Stimulated activated naive CD8-positive, alpha-beta T cell treated with anti-CD3 and anti-CD28 coated beads, Interleukin-15, amount 100 ng/mL, for 72 hours (primary cell): ENCODE data around the gene ARHGAP6.

Experiments used
- ATAC-seq: fragments of 150-1000 bp; cut with Tn5 transposase; 2 replicates; pipeline ENCODE4 v1.10.0; 2021; ENCODE audit warnings: mild to moderate bottlenecking, moderate library complexity
- DNase-seq, 2 donors: peaks; one replicate each; pipeline ENCODE4 v3.0.0; 2021 to 2022
- H3K27ac Mint-ChIP-seq, 2 donors: one replicate each; pipeline ENCODE4 v1.8.0; 2022; ENCODE audit warnings: mild to moderate bottlenecking in 2 of 2, mixed read lengths in 2 of 2, moderate library complexity in 2 of 2
- H3K27me3 Mint-ChIP-seq: one replicate; pipeline ENCODE4 v1.8.0; 2022; ENCODE audit warnings: mixed read lengths
- H3K4me1 Mint-ChIP-seq: one replicate; pipeline ENCODE4 v1.8.0; 2022; ENCODE audit warnings: mild to moderate bottlenecking, mixed read lengths
- H3K4me3 Mint-ChIP-seq, 2 donors: one replicate each; pipeline ENCODE4 v1.8.0; 2022; ENCODE audit warnings: mild to moderate bottlenecking in 2 of 2, mixed read lengths in 2 of 2, moderate library complexity in 1 of 2
- H3K9me3 Mint-ChIP-seq, 2 donors: one replicate each; pipeline ENCODE4 v1.8.0; 2022; ENCODE audit warnings: mixed read lengths in 2 of 2

ARHGAP6 gene

GRCh38 chrX:11298600-11298999 is 367.1 kb downstream of the ARHGAP6 start:
- Mint-ChIP-seq H3K27me3 (no peaks in the 10 kb centered on the region), H3K9me3 (no peaks in the 10 kb centered on the region), H3K27ac (no peak overlapping the region), H3K4me3 (no peak overlapping the region), H3K4me1 (no peaks in the 10 kb centered on the region)
- no peak for ATAC-seq
- DNase-seq, result no peak

GRCh38 chrX:11296051-11296450 is 369.7 kb downstream of the ARHGAP6 start:
- Mint-ChIP-seq H3K27me3 (no peaks in the 10 kb centered on the region), H3K27ac (no peak overlapping the region), H3K4me3 (no peak overlapping the region), H3K4me1 (no peaks in the 10 kb centered on the region), H3K9me3 (no peaks in the 10 kb centered on the region)
- DNase-seq (no peak), ATAC-seq (no peak)

GRCh38 chrX:11293113-11293512 is 372.6 kb downstream of the ARHGAP6 start, which contains the start of gene AMELX:
Gene AMELX (plus strand): TSS chrX:11293413. CDS start chrX:11294789, 1,376 bp downstream.
- Mint-ChIP-seq H3K4me1 (no peaks in the 10 kb centered on the region), H3K27ac (no peak within 1 kb of the TSS), H3K27me3 (no peaks in the 10 kb centered on the region), H3K9me3 (no peaks in the 10 kb centered on the region), H3K4me3 (no peak within 1 kb of the TSS)
- ATAC-seq, result no peak
- no peak for DNase-seq

GRCh38 chrX:11290416-11291102 is 375.2 kb downstream of the ARHGAP6 start:
- Mint-ChIP-seq H3K9me3 (no peaks in the 10 kb centered on the region), H3K4me3 (no peak overlapping the region), H3K27ac (no peak overlapping the region), H3K27me3 (no peaks in the 10 kb centered on the region), H3K4me1 (no peaks in the 10 kb centered on the region)
- ATAC-seq (no peak), DNase-seq (no peak)

GRCh38 chrX:11287505-11287904 is 378.2 kb downstream of the ARHGAP6 start:
- ATAC-seq, result no peak
- H3K4me1 Mint-ChIP-seq, result no peaks in the 10 kb centered on the region
- H3K9me3 Mint-ChIP-seq, result no peaks in the 10 kb centered on the region
- no peak for DNase-seq
- H3K27me3 Mint-ChIP-seq, result no peaks in the 10 kb centered on the region
- no peak overlapping the region for H3K27ac Mint-ChIP-seq
- no peak overlapping the region for H3K4me3 Mint-ChIP-seq

- no peak for ATAC-seq
- no peaks in the 10 kb centered on the region for H3K27me3 Mint-ChIP-seq
- no peak overlapping the region for H3K27ac Mint-ChIP-seq
- H3K4me3 Mint-ChIP-seq, result no peak overlapping the region
- no peaks in the 10 kb centered on the region for H3K4me1 Mint-ChIP-seq
- no peak for DNase-seq
- no peaks in the 10 kb centered on the region for H3K9me3 Mint-ChIP-seq
Measured at GRCh38 chrX:11285651-11286050, 380.1 kb downstream of the ARHGAP6 start.

- no peaks in the 10 kb centered on the region for H3K4me1 Mint-ChIP-seq
- no peak overlapping the region for H3K27ac Mint-ChIP-seq
- no peak overlapping the region for H3K4me3 Mint-ChIP-seq
- DNase-seq, result no peak
- H3K9me3 Mint-ChIP-seq, result no peaks in the 10 kb centered on the region
- no peak for ATAC-seq
- no peaks in the 10 kb centered on the region for H3K27me3 Mint-ChIP-seq
Measured at GRCh38 chrX:11282043-11282442, 383.7 kb downstream of the ARHGAP6 start.

GRCh38 chrX:11273544-11273943 is 392.2 kb downstream of the ARHGAP6 start:
- H3K27me3 Mint-ChIP-seq, result no peaks in the 10 kb centered on the region
- DNase-seq, result no peak
- no peaks in the 10 kb centered on the region for H3K9me3 Mint-ChIP-seq
- H3K4me1 Mint-ChIP-seq, result no peaks in the 10 kb centered on the region
- H3K4me3 Mint-ChIP-seq, result no peak overlapping the region
- H3K27ac Mint-ChIP-seq, result no peak overlapping the region
- no peak for ATAC-seq

GRCh38 chrX:11272863-11273262 is 392.9 kb downstream of the ARHGAP6 start:
- no peak for DNase-seq
- no peak for ATAC-seq
- Mint-ChIP-seq H3K27me3 (no peaks in the 10 kb centered on the region), H3K4me1 (no peaks in the 10 kb centered on the region), H3K4me3 (no peak overlapping the region), H3K9me3 (no peaks in the 10 kb centered on the region), H3K27ac (no peak overlapping the region)

GRCh38 chrX:11272290-11272689 is 393.4 kb downstream of the ARHGAP6 start:
- no peak for ATAC-seq

GRCh38 chrX:11269996-11270395 is 395.7 kb downstream of the ARHGAP6 start:
- no peak for DNase-seq
- no peaks in the 10 kb centered on the region for H3K4me1 Mint-ChIP-seq
- no peaks in the 10 kb centered on the region for H3K9me3 Mint-ChIP-seq
- no peak overlapping the region for H3K4me3 Mint-ChIP-seq
- ATAC-seq, result no peak
- no peaks in the 10 kb centered on the region for H3K27me3 Mint-ChIP-seq
- H3K27ac Mint-ChIP-seq, result no peak overlapping the region

More at GRCh38 chrX:11272290-11272689, 393.4 kb downstream of the ARHGAP6 start:
- Mint-ChIP-seq H3K4me3 (no peak overlapping the region), H3K27me3 (no peaks in the 10 kb centered on the region), H3K4me1 (no peaks in the 10 kb centered on the region), H3K9me3 (no peaks in the 10 kb centered on the region), H3K27ac (no peak overlapping the region)
- DNase-seq, result no peak

- no peaks in the 10 kb centered on the region for H3K4me1 Mint-ChIP-seq
- H3K4me3 Mint-ChIP-seq, result no peak overlapping the region
- no peak overlapping the region for H3K27ac Mint-ChIP-seq
- no peaks in the 10 kb centered on the region for H3K9me3 Mint-ChIP-seq
- DNase-seq (no peak), ATAC-seq (no peak)
- no peaks in the 10 kb centered on the region for H3K27me3 Mint-ChIP-seq
Measured at GRCh38 chrX:11269006-11269405, 396.7 kb downstream of the ARHGAP6 start.

GRCh38 chrX:11267425-11267824 is 398.3 kb downstream of the ARHGAP6 start:
- no peaks in the 10 kb centered on the region for H3K9me3 Mint-ChIP-seq
- H3K4me1 Mint-ChIP-seq, result no peaks in the 10 kb centered on the region
- no peak overlapping the region for H3K27ac Mint-ChIP-seq
- no peak for ATAC-seq
- no peak for DNase-seq
- no peak overlapping the region for H3K4me3 Mint-ChIP-seq
- H3K27me3 Mint-ChIP-seq, result no peaks in the 10 kb centered on the region

GRCh38 chrX:11266573-11267003 is 399.1 kb downstream of the ARHGAP6 start:
- Mint-ChIP-seq H3K4me3 (no peak overlapping the region), H3K27me3 (no peaks in the 10 kb centered on the region), H3K9me3 (no peaks in the 10 kb centered on the region), H3K27ac (no peak overlapping the region), H3K4me1 (no peaks in the 10 kb centered on the region)
- ATAC-seq, result no peak
- no peak for DNase-seq

GRCh38 chrX:11265352-11265751 is 400.4 kb downstream of the ARHGAP6 start:
- Mint-ChIP-seq H3K27me3 (no peaks in the 10 kb centered on the region), H3K27ac (no peak overlapping the region), H3K4me1 (no peaks in the 10 kb centered on the region), H3K9me3 (no peaks in the 10 kb centered on the region), H3K4me3 (no peak overlapping the region)
- no peak for DNase-seq
- no peak for ATAC-seq

- Mint-ChIP-seq H3K4me1 (no peaks in the 10 kb centered on the region), H3K27ac (no peak overlapping the region), H3K4me3 (no peak overlapping the region), H3K9me3 (no peaks in the 10 kb centered on the region), H3K27me3 (no peaks in the 10 kb centered on the region)
- no peak for DNase-seq
- ATAC-seq, result no peak
Measured at GRCh38 chrX:11264925-11265324, 400.8 kb downstream of the ARHGAP6 start.

- H3K27ac Mint-ChIP-seq, result no peak overlapping the region
- no peaks in the 10 kb centered on the region for H3K27me3 Mint-ChIP-seq
- no peak overlapping the region for H3K4me3 Mint-ChIP-seq
- ATAC-seq (no peak), DNase-seq (no peak)
- no peaks in the 10 kb centered on the region for H3K9me3 Mint-ChIP-seq
- no peaks in the 10 kb centered on the region for H3K4me1 Mint-ChIP-seq
Measured at GRCh38 chrX:11261260-11261659, 404.5 kb downstream of the ARHGAP6 start.
